Measurements from ENCODE around the gene LMAN1L.

DNA sequence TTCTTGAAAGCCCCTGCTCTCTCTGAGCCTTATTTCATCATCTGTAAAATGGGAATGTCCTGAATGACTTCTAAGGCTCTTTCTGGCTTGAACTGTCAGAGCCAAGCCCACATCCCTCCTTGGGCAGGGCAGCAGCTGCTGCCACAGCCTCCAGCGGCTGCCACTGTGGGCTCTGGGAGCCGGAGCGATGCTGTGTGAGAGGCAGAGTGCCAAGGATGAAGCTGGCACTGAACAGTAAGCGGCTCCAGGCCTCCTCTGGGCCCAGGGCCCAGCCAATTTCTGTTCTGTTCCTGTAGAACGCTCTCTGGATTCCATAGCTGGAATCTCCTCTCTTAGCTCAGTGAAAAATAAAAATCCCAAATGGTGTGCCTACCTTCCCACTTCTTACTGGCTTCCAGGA, 18.2 kb downstream of the LMAN1L start:
- TF ChIP-seq, protein P1, sequence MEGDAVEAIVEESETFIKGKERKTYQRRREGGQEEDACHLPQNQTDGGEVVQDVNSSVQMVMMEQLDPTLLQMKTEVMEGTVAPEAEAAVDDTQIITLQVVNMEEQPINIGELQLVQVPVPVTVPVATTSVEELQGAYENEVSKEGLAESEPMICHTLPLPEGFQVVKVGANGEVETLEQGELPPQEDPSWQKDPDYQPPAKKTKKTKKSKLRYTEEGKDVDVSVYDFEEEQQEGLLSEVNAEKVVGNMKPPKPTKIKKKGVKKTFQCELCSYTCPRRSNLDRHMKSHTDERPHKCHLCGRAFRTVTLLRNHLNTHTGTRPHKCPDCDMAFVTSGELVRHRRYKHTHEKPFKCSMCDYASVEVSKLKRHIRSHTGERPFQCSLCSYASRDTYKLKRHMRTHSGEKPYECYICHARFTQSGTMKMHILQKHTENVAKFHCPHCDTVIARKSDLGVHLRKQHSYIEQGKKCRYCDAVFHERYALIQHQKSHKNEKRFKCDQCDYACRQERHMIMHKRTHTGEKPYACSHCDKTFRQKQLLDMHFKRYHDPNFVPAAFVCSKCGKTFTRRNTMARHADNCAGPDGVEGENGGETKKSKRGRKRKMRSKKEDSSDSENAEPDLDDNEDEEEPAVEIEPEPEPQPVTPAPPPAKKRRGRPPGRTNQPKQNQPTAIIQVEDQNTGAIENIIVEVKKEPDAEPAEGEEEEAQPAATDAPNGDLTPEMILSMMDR (IDR thresholded peaks at IDR 0.05), result no peak
- no peak for TF ChIP-seq ZFX (IDR thresholded peaks at IDR 0.05; ENCODE audit: borderline replicate concordance)
